ENCODE data around the gene KRTAP13-4. TPM values are rescaled to one million over a fixed set of nuclear protein-coding genes. Genes with fewer than 3 reads are reported as not detected.
A peak's percentile ranks its signal among the peaks of the same experiment; 100 is the strongest.

The KRTAP13-4 gene
- total and polyA plus RNA-seq, 11 donors, result not detected

GRCh38 chr21:30434033-30434631 is 4.1 kb downstream of the KRTAP13-4 start:
- intact Hi-C loops (cut with DNase I), result loop anchor here in 2 of 10 donors (5.0 to 10.0 kb wide), 2 partner anchors 89 to 92 kb away; partner anchors contain the start of gene KRTAP23-1 (in 1 of the 2)
- Histone ChIP-seq H3K27ac (no peak overlapping the region), H3K9me3 (no peaks in the 10 kb centered on the region), H3K27me3 (no peaks in the 10 kb centered on the region), H3K36me3 (no peaks in the 10 kb centered on the region), H3K4me3 (no peak overlapping the region), H3K4me1 (no peaks in the 10 kb centered on the region)
- TF ChIP-seq, protein P1, sequence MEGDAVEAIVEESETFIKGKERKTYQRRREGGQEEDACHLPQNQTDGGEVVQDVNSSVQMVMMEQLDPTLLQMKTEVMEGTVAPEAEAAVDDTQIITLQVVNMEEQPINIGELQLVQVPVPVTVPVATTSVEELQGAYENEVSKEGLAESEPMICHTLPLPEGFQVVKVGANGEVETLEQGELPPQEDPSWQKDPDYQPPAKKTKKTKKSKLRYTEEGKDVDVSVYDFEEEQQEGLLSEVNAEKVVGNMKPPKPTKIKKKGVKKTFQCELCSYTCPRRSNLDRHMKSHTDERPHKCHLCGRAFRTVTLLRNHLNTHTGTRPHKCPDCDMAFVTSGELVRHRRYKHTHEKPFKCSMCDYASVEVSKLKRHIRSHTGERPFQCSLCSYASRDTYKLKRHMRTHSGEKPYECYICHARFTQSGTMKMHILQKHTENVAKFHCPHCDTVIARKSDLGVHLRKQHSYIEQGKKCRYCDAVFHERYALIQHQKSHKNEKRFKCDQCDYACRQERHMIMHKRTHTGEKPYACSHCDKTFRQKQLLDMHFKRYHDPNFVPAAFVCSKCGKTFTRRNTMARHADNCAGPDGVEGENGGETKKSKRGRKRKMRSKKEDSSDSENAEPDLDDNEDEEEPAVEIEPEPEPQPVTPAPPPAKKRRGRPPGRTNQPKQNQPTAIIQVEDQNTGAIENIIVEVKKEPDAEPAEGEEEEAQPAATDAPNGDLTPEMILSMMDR (IDR thresholded peaks at IDR 0.05), result peak; percentile 20 to 59 (median 50)
- no peak for TF ChIP-seq POLR2A (IDR thresholded peaks at IDR 0.05)
- ATAC-seq, result no peak
- 31 to 36% (median 31%) methylated on average over 10 of the region's 10 CpGs for WGBS, 4 donors
- peak in 1 of 5 donors; percentile 7 for DNase-seq

- H3K27ac ChIP-seq, result no peak overlapping the region
- no peaks in the 10 kb centered on the region for H3K9me3 ChIP-seq
- H3K36me3 ChIP-seq, result no peaks in the 10 kb centered on the region
- intact Hi-C loops (cut with DNase I), result loop anchor here in 1 of 10 donors (10.0 kb wide), 1 partner anchor 92 kb away; the partner anchor contains the start of gene KRTAP23-1
- H3K4me3 ChIP-seq, result no peak overlapping the region
- ATAC-seq, result no peak
- H3K4me1 ChIP-seq, result no peaks in the 10 kb centered on the region
- DNase-seq, result no peak
- H3K27me3 ChIP-seq, result no peaks in the 10 kb centered on the region
- TF ChIP-seq, protein P1 (IDR thresholded peaks at IDR 0.05), result no peak
- TF ChIP-seq POLR2A (IDR thresholded peaks at IDR 0.05), result no peak
- WGBS, 4 donors, result 71 to 79% (median 72%) methylated on average over 3 of the region's 3 CpGs
These were observed 7.1 kb downstream of the KRTAP13-4 start for GRCh38 chr21:30437010-30437565.

DNA sequence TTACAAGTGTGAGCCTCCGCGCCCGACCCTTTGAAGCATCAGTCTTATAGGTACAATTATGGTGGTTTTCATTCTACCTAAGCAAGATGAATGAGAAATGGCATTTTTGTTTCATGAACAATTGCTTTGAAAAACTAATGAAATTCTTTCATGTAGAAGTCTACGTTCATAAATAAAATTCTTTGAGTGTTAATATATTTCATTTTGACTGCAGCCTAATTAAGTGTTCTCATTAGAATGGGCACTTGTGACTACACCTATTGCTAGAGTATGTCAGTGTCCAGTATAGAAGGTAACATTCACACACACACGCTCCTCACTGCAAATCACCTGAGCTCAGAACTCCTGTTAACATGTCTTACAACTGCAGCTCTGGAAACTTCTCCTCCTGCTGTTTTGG is 10.0 kb downstream of the KRTAP13-4 start, which contains the start of gene KRTAP15-1:
Gene KRTAP15-1 (plus strand): TSS at position 301 of the 400 bp plus-strand sequence. CDS start 53 bp downstream, at position 354.
- intact Hi-C loops (cut with DNase I), result loop anchor here (5.0 to 10.0 kb wide), 5 partner anchors 95 to 647 kb away; partner anchors contain the start of gene KRTAP23-1 (in 1 of the 10)
- H3K27me3 ChIP-seq, result no peaks in the 10 kb centered on the region
- no peaks in the 10 kb centered on the region for H3K36me3 ChIP-seq
- TF ChIP-seq, protein P1 (IDR thresholded peaks at IDR 0.05), result no peak
- TF ChIP-seq POLR2A (IDR thresholded peaks at IDR 0.05), result no peak
- ATAC-seq, result no peak
- no peak within 1 kb of the TSS for H3K27ac ChIP-seq
- no peak for DNase-seq
- H3K4me3 ChIP-seq, result no peak within 1 kb of the TSS
- 92 to 95% (median 94%) methylated on average over 5 of the region's 5 CpGs for WGBS, 4 donors
- H3K4me1 ChIP-seq, result no peaks in the 10 kb centered on the region
- no peaks in the 10 kb centered on the region for H3K9me3 ChIP-seq

- TF ChIP-seq POLR2A (IDR thresholded peaks at IDR 0.05), result no peak
- TF ChIP-seq, protein P1 (IDR thresholded peaks at IDR 0.05), result no peak
- intact Hi-C loops (cut with DNase I), result loop anchor here (5.0 to 10.0 kb wide), 4 partner anchors 289 to 644 kb away; no protein-coding TSS in a partner anchor
These were observed 13.2 kb downstream of the KRTAP13-4 start for GRCh38 chr21:30443226-30443625.

More at GRCh38 chr21:30443226-30443625, 13.2 kb downstream of the KRTAP13-4 start:
- Histone ChIP-seq H3K4me1 (no peaks in the 10 kb centered on the region), H3K9me3 (no peaks in the 10 kb centered on the region), H3K4me3 (no peak overlapping the region), H3K27ac (no peak overlapping the region), H3K36me3 (no peaks in the 10 kb centered on the region), H3K27me3 (no peaks in the 10 kb centered on the region)
- no peak for ATAC-seq
- no peak for DNase-seq

All from heart left ventricle (tissue), 16 donors.